ENCODE data around the gene HECTD4.

DNA sequence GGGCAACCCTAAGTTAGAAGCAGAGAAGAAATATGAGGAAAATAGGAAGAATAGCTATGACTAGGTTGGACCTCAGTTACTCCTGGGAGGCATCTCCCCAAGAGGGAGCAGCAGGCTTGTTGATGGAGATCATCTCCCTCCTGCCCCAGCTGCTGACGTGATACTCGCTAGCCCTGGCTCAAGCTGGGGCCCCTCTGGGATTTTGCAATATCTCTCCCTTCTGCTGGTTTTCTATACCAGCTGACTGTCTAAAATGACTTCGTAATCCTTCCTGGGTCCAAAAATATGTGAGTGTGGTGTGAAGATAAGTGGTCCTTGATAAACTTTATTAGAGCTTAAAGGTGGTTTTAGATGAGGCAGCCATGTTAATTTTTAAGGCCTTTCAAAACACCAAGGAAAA lies 4.5 kb upstream of the HECTD4 start:
- no peak for TF ChIP-seq EZH2 (IDR thresholded peaks at IDR 0.05; ENCODE audit: borderline replicate concordance, low read length)
- TF ChIP-seq, protein P1, sequence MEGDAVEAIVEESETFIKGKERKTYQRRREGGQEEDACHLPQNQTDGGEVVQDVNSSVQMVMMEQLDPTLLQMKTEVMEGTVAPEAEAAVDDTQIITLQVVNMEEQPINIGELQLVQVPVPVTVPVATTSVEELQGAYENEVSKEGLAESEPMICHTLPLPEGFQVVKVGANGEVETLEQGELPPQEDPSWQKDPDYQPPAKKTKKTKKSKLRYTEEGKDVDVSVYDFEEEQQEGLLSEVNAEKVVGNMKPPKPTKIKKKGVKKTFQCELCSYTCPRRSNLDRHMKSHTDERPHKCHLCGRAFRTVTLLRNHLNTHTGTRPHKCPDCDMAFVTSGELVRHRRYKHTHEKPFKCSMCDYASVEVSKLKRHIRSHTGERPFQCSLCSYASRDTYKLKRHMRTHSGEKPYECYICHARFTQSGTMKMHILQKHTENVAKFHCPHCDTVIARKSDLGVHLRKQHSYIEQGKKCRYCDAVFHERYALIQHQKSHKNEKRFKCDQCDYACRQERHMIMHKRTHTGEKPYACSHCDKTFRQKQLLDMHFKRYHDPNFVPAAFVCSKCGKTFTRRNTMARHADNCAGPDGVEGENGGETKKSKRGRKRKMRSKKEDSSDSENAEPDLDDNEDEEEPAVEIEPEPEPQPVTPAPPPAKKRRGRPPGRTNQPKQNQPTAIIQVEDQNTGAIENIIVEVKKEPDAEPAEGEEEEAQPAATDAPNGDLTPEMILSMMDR (conservative IDR thresholded peaks at IDR 0.05 in 1 of 2, IDR thresholded peaks at IDR 0.05 in 1 of 2; ENCODE audit: extremely low read depth in 1 of 2, insufficient read depth in 1 of 2, low read depth in 1 of 2, low read length in 2 of 2), result no peak
